GM19193 (cell line): ENCODE measurements around the gene KLF13.

Source experiments
- POLR2A ChIP-seq: IDR thresholded peaks from 4 replicates; pipeline ENCODE4 v1.6.1; 2011; ENCODE audit not compliant: insufficient read depth, insufficient read length; ENCODE audit errors: extremely low read depth

The KLF13 gene

DNA sequence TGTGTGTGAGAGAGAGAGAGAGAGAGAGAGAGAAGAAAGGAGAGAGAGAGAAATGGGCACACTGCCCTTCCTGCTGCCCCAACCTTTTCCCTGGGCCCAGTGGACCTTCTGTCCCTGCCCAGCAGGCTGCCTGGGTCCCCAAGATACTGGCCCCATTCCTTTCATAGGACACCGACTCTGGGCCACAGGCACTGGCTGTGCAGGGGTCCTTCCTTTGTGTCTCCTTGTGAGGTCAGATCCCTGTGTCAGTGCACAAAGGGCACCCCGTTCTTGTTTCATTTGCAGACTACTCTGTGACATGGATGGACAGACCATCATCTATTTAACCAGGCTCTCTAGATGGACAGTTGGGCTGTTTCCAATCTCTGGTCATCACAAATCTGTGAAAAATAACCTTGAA, 21.3 kb upstream of the KLF13 start:
- no peak for TF ChIP-seq POLR2A

DNA sequence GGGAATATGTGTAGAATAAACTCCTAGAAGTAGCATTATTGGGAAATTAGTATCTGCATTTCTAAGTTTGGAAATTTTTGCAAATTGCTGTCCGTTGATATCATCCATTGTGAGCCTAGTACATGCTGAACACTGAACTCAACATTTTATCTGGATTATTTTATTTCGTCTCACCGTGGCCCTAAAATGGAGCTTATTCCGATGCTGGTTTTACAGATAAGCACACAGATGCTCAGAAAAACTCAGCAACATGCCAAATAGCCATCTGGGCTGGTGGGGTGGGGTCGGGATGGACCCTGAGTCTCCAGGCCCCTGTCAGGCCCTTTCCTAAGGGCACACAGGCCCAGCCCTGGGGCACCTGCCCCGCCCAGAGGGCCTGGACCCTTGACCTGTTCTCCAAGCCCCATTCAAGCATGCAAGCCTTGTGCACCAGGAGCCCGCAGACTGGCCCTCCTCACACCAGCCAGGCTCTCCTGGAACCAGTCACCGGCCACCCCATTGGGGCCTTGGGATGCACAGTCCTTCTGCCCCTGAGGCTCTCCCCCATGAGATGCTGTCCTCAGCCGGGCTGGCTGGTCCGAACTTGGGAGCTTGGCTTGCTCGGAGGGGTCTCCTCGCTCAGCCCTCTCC, 20.7 kb upstream of the KLF13 start:
- TF ChIP-seq POLR2A = no peak

DNA sequence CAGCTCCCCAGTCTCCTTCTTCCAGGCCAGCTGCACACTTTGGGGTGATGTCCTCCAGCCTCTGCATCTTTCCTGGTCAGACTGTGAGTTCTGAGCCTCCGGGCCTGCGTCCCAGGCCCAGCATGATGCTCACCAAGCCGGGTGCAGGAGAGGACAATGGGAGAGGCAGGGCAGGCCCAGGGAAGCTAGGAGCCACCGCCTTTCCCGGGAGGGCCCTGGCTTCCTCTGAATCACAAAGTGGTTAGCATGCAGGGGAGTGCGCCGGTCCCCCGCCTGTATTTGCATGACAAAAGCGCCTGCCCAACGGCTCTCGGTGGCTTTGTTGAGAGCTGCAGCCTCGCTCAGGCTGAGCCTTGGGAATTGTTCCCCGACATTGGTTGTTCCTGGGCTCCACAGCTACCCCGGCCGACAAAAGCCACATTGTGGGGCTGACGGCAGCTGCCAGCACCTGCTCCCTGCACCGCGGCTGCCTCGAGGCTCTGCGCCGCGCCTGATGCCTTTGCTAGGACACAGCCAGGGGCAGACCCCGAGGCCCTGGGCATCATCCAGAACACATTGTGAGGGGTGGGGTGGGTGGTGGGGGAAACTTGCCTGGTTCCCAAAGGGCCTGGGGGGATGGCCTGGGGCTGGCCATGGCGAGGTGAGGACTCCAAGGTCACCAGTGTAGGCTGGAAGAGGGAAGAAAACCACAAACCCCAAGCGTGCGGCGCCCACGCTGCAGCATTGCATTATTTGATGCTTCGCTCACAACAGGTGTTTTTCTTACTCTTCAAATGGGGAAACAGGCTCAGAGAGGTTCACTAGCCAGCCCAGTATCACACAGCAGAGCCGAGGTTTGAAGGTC, 20.0 kb upstream of the KLF13 start:
- TF ChIP-seq POLR2A = no peak

DNA sequence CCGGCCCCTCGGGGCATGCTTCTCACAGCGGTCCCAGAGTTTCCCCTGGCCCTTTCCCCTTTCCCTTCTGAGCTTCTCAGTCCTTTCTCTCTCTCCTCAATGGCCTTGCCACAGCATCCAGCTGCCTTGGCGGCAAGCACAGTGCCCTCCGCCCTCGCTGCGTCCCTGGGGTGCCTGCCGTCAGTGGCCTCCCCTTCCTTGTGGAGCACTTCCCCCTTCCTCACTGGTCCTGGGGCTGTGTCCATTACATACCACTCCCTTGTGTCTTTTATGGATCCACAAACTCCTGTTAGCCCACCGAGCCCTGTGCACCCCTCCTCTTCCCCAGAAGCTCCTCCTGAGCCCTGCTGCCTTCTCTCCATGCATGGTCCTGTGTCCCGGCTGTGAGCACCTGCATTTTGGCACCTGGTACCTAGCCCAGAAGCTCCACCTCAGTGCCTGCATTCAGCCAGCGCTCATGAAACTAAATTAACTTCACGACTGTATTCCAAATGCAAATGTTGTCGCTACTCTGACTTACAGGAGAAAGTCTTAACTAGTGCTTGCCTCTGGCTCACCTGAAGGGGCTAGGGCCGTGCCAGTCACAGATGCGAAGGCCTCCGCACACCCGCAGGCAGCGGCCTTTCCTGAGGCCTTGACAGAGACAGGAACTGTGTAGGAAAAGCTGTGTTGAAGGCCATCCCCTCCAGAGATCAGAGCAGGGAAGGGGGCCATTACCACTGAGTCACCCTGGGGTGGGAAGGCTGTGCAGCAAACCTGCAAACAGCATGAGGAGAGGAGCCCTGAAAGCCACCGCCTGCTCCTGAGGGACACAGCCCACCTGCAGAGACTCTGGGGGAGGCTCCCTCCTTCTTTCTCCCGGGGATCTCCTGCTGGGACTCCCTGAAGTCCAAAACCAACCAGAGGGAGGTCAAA, 19.1 kb upstream of the KLF13 start:
- TF ChIP-seq POLR2A = no peak

DNA sequence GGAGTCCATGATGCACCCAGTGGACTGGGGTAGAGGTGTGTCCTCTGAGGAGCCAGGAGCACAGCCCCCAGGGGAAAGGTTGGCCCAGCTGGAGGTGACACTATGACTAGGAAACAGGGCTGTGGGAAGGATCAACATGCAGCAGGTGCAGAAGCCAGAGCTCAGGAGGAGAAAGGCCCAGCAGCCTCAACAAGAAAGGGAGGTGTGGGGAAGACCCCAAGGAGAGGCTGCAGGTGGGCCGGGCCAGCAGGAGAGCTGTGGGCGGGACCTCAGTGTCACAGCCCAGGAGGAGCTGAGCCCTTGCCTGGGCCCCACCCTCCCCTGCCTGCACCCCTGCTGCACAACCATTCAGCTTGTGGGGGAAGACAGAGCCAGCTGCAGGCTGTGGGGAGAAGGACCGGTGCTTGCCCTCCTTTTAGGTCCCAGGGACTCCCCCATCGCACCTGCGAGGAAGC, 18.4 kb upstream of the KLF13 start:
- TF ChIP-seq POLR2A = no peak

DNA sequence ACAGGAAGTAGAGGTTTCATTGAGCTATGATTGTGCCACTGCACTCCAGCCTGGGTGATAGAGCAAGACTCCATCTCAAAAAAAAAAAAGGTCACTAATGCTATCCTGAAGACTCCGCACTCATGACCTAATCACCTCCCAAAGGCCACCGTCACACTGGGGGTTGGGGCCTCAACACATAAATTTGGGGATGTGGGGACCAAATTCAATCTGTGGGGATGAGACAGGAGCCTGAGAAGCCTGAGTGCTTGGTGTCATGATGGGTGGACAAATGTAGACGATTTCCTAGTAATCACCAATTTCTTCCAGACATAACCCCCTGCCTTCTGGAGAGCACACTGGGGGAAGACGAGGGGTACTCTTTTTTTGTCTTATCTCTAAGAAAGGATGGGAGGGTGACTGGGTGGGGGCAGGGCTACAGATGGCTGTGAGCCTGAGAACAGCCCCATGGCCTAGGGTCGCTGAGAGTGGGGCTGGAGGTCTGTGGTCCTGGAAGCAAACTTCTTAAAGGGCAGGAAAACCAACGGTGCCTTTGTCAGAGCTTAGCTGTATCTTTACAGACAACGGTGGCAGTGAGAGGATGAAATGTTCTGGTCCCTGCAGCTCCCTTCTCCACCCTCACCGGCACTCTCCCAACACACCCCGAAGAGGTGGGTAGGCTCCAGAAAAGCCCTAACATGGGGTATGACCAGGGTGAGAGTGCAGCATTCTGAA, 16.6 kb upstream of the KLF13 start:
- TF ChIP-seq POLR2A = no peak

DNA sequence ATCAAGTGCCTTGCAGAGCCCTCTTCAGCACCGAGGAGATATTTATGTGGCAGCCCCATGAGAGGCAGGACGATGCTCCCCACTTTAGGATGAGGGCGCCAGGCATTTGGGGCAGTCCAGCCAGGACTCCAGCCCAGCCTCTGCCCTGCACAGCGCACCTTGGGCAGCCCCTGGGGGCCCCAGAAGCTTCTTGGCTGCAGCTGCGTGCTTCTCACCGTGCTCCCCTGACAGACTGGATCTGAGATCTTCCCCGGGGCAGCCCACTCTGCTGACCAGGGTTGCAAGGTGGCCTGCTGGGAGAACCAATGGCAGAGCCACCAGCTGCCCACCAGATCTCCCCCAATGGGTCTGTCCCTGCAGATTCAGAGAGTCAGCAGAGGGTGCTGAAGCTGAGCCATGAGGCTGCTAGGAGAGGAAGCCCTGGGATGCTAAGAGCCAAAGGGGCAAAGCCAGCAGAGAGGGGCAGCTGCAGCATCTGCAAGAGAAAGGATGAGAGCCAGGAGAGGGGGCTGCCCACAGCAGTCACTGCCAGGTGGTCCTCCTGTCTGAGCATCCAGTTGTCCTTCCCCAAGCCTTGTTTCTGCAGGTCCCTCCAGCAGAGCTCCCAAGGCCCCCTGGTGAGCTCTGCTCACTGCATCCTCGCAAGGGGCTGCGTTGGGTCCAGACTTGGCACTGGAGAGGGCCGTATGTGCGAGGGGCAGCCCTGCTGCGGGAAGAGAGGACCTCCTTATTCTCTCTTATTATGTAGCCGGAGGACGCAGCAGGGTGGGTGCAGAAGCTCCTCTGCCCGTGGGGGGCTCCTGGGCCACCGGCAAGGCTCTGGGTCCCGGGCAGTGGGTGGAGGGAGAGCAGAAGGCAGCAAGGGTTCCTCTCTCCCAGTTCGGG, 14.7 kb upstream of the KLF13 start:
- TF ChIP-seq POLR2A = no peak

DNA sequence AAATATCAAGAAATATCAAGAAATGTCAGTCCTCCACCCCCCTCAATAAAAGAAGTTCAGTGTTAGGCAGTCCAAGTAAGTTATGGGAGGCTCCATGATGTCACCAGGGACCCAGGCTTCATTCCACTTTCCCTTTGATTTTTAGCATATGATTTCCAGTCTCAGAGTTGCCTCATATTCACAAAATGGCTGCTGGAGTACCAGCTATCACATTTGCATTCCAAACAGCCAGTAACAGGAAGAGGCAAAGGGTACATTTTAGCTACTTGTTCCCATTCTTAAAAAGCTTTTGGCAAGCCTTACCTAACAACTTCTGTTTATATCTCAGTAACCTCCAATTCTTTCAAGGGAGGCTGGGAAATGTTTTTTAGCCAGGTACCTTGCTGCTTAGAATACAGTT, 13.4 kb upstream of the KLF13 start:
- TF ChIP-seq POLR2A = no peak

DNA sequence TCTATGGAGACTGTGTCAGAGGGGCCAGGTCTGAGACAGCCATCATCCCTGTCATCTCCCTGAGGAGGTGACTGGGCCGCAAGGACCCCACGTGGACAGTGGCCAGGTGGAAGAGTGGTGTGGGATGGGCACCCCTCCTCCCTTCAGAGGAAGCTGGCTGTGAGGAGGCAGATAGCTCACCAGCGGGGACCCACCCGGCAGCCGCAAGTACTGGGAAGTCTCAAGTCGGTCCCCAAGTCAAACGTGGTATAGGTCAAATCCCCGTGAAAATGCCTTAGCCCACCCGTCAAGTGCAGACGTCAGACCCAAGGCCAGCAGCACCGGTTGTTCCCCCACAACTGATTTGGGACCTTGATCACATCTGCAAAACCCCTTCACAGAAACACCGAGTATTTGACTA, 12.3 kb upstream of the KLF13 start:
- TF ChIP-seq POLR2A = no peak

DNA sequence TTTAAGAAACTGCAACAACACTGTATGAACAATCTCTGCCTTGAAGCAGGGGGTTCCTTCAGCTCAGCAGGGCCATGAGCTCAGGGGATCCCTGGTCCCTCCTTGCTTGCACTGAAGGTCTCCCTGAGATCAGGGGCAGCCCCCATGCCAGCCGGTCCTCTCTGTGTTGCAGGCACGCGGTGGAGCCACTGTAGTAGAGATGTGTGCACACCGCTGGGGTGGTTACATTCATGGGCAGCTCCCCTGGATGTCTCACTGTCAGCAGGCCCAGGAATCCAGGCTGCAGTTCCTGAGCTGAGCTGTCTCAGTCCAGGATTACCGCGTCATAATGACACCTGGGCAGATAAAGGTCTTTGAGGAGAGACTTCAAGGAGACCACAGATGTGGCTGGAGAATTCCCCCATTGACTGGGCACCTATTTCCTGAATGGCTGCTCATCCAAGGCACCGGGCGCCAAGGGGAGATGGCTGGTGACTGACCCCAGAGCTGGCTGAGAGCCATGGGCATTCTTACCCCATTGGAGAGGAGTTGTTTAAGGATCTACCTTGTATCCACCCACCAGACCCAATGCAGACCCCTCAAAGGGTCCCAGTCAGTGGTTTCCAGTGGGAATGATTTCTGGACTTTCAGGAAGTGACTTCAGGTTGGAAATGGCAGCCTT, 10.4 kb upstream of the KLF13 start:
- no peak for TF ChIP-seq POLR2A

DNA sequence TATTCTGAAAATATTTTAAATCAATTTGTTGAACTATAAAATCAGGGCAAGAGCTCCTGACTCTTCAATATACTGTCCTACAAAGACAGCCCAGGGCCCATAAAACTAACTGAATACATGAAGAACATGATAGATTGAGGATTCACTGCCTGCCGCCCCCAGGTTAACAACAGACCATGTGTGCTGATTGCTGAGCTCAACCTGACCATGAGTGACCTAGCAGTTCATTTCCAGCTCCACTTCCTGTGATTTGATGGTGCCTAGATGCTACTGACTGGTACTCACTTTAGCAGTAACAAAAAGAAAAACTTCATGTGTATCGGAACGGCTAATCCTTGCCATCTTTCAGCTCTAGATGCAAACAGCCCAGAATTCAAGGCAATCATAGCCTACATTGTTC, 9.6 kb upstream of the KLF13 start:
- no peak for TF ChIP-seq POLR2A

DNA sequence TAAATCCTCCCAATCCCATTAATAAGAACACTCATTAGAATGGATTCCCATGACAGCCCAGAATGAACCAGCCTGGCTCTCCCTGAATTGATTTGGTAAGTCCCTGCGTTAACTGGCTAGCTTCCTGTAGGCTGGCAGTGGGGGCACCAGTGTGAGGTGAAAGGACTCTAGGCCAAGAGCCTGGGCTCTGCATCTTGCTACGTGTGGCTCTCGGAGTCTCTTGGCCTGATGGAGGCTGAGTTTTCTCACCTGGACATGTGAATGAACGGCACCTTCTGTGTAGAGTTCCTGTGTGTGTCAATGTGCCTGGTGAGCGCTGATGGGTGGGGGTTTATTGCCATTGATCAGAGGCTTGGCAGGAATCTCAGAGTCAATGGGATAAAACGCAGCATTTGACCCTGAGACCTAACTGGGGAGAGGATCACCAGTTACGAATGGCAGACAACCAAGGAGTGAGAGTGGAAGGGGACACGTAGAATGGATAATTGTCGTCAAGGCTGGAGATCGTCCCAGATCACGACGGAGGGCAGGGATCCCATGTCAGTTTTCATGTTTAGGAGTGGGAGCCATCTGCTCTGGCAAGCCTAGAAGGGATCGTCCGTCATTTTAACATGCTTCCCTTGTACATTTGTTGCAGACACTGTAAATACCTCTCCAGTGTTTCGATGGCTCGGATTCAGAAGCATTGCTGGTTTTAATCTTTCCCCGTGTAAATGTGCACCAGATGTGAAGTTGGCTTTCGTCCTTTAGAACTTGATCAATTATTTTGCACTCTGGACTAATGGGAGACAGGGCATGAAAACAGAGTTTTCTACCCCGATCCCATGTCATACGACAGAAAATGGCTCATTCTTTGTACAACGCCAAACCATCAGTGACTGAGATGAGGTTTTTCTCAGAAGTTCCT, 9.0 kb upstream of the KLF13 start:
- TF ChIP-seq POLR2A = no peak

DNA sequence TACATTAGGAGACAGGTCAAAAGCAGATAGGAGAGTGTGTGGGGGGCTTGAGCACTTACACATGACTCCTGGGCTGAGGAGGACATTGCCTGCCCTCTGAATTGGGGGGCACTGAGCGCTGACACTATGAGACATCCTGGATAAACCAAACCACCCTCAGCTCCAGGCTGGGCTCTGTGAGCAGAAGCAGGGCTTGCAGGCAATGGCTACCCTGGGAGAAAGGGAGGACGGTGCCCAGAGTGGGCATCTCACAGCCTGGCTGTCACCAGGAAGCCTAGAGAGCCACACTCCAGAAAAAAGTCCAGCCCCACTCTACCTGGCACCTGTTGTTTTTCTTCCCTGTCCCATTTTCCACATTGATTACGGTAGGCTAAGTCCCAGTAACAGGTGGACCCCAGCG, 8.2 kb upstream of the KLF13 start:
- TF ChIP-seq POLR2A = no peak

DNA sequence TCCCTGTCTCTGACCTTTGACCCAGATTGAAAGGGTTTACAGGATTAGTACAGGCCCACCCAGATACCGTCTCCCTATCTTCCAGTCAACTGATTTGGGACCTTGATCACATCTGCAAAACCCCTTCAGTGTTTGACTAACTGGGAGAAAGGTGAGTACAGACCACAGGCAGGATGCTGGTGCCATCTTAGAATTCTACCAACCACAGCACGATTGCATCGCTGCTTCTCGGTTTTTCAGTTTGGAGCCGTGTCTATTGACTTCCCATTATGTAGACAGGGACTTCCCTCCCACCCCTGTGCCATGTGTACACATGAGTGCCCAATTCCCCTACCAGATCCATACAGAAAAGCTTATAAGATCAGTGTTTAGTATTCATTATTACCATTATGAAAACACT, 6.6 kb upstream of the KLF13 start:
- TF ChIP-seq POLR2A = no peak
